PC-9 (cell line): ENCODE measurements around the gene CYB5B. TPM values are rescaled to one million over a fixed set of nuclear protein-coding genes. Genes with fewer than 3 reads are reported as not detected.
A peak's percentile ranks its signal among the peaks of the same experiment; 100 is the strongest.

Experiments
- BruUV-seq: library from RNA; stranded (reverse); fragments of 400-500 nt; replicated peaks from 2 replicates; lab custom pipeline; 2021; lab: Mats Ljungman, UMichigan
- CTCF ChIA-PET: fragments of 300-600 bp; sonication (Branson Sonifier 250); formaldehyde crosslinking; loops from one replicate; lab custom pipeline; 2022; ENCODE audit warnings: antibody characterized with exemption; lab: Charles Lee
- POLR2A ChIA-PET: fragments of 300-600 bp; sonication (Branson Sonifier 250); formaldehyde crosslinking; loops from one replicate; lab custom pipeline; 2022; ENCODE audit warnings: antibody characterized with exemption; ENCODE audit not compliant: unreplicated experiment; lab: Charles Lee
- DNase-seq, 2 experiments: peaks; one replicate each; pipeline versions ENCODE4 v3.0.0 to v3.0.0-alpha.2; 2015 to 2022; ENCODE audit warnings: mixed read lengths in 1 of 2
- H2AFZ ChIP-seq: fragments of 200-600 bp; sonication (generic); 2 replicates; pipeline ENCODE4 v1.8.1; 2017; ENCODE audit warnings: antibody characterized with exemption
- H3F3A ChIP-seq: fragments of 200-600 bp; sonication (generic); 2 replicates; pipeline ENCODE4 v1.8.1; 2017; ENCODE audit warnings: antibody characterized with exemption, mild to moderate bottlenecking, low read depth; ENCODE audit not compliant: insufficient read depth
- H3K27ac ChIP-seq: fragments of 200-600 bp; sonication (generic); 2 replicates; pipeline ENCODE4 v1.6.1; 2016; ENCODE audit warnings: mixed run types
- H3K27me3 ChIP-seq: fragments of 200-600 bp; sonication (generic); 2 replicates; pipeline ENCODE4 v1.6.1; 2016; ENCODE audit warnings: low read depth, mixed run types; ENCODE audit not compliant: insufficient read depth
- H3K36me3 ChIP-seq: fragments of 200-600 bp; sonication (generic); 2 replicates; pipeline ENCODE4 v1.6.1; 2016; ENCODE audit warnings: low read depth, mixed run types
- H3K4me1 ChIP-seq: fragments of 200-600 bp; sonication (generic); replicated peaks from 2 replicates; pipeline ENCODE4 v1.6.1; 2016; ENCODE audit warnings: mixed run types; ENCODE audit not compliant: insufficient read depth
- H3K4me2 ChIP-seq: fragments of 200-600 bp; sonication (generic); 2 replicates; pipeline ENCODE4 v1.6.1; 2017; ENCODE audit warnings: mixed run types
- H3K4me3 ChIP-seq: fragments of 200-600 bp; sonication (generic); 2 replicates; pipeline ENCODE4 v1.6.1; 2016; ENCODE audit warnings: mixed run types
- H3K79me2 ChIP-seq: fragments of 200-600 bp; sonication (generic); 2 replicates; pipeline ENCODE4 v1.6.1; 2017; ENCODE audit warnings: low read depth, mixed run types
- H3K9me2 ChIP-seq: fragments of 200-600 bp; sonication (generic); 2 replicates; pipeline ENCODE4 v1.8.1; 2017; ENCODE audit warnings: mild to moderate bottlenecking; ENCODE audit not compliant: insufficient read depth
- H3K9me3 ChIP-seq: fragments of 200-600 bp; sonication (generic); 2 replicates; pipeline ENCODE4 v1.8.1; 2016; ENCODE audit warnings: low read depth; ENCODE audit not compliant: insufficient read depth
- H4K20me1 ChIP-seq: fragments of 200-600 bp; sonication (generic); 2 replicates; pipeline ENCODE4 v1.8.1; 2017; ENCODE audit not compliant: insufficient read depth
- CTCF ChIP-seq: fragments of 200-600 bp; sonication (generic); conservative IDR thresholded peaks from 2 replicates; pipeline ENCODE4 v1.6.1; 2017; ENCODE audit warnings: mixed run types, antibody characterized with exemption, mild to moderate bottlenecking, moderate library complexity
- EZH2 ChIP-seq: fragments of 200-600 bp; sonication (generic); IDR thresholded peaks from 2 replicates; pipeline ENCODE4 v1.8.0; 2017; ENCODE audit warnings: antibody characterized with exemption, low read depth
- intact Hi-C: fragments of 100-400 bp; cut with micrococcal nuclease; formaldehyde crosslinking; loops from one replicate; pipeline ENCODE4 v1.10.0; 2022; ENCODE audit not compliant: unreplicated experiment
- total RNA-seq: library from RNA; stranded (reverse); gene quantifications from 2 replicates; pipeline ENCODE4 v1.2.3, GENCODE V29; 2021

Gene CYB5B
- total RNA-seq, 1 experiment from 2014 or later: 29.3 TPM

GRCh38 chr16:69451166-69451565 lies 26.7 kb downstream of the CYB5B start:
- Histone ChIP-seq H3K9me3 (no peaks in the 10 kb centered on the region), H3K27ac (peak overlapping the region; percentile 24; the same call in 1 of the 2 replicates), H3K79me2 (peaks cover 38% of the 10 kb centered on the region), H3K4me1 (no peaks in the 10 kb centered on the region; the same call in 1 of the 2 replicates), H3K9me2 (no peaks in the 10 kb centered on the region), H3F3A (peaks cover 74% of the 10 kb centered on the region), H4K20me1 (peaks cover 13% of the 10 kb centered on the region; the same call in 1 of the 2 replicates), H3K36me3 (peaks cover 45% of the 10 kb centered on the region), H2AFZ (no peak overlapping the region), H3K4me3 (no peak overlapping the region), H3K27me3 (no peaks in the 10 kb centered on the region), H3K4me2 (no peak overlapping the region)
- BruUV-seq: no TSS peak
- no peak for TF ChIP-seq CTCF
- no peak for TF ChIP-seq EZH2
- DNase-seq: no peak
- intact Hi-C loops: no loop called here
- POLR2A ChIA-PET: no interaction called here
- CTCF ChIA-PET: no interaction called here

GRCh38 chr16:69453936-69454335 lies 29.5 kb downstream of the CYB5B start:
- Histone ChIP-seq H2AFZ (no peak overlapping the region), H3K27me3 (no peaks in the 10 kb centered on the region), H3K79me2 (peaks cover 19% of the 10 kb centered on the region), H3K9me3 (no peaks in the 10 kb centered on the region), H3K4me2 (no peak overlapping the region), H3K4me3 (no peak overlapping the region), H3K4me1 (no peaks in the 10 kb centered on the region), H3F3A (peaks cover 64% of the 10 kb centered on the region), H3K36me3 (peaks cover 39% of the 10 kb centered on the region), H3K9me2 (no peaks in the 10 kb centered on the region), H4K20me1 (0 out of 2 replicates have a peak, but pooled peaks cover 5% of the 10 kb centered on the region), H3K27ac (peak overlapping the region; percentile 27; the same call in 1 of the 2 replicates)
- TF ChIP-seq EZH2 (no peak), CTCF (no peak)
- BruUV-seq: no TSS peak
- POLR2A ChIA-PET: no interaction called here
- DNase-seq: no peak
- CTCF ChIA-PET: no interaction called here
- intact Hi-C loops: no loop called here

- no peaks in the 10 kb centered on the region for H3K4me1 ChIP-seq
These were observed 39.5 kb downstream of the CYB5B start for GRCh38 chr16:69463876-69464275.

More at GRCh38 chr16:69463876-69464275, 39.5 kb downstream of the CYB5B start:
- H3K27me3 ChIP-seq: no peaks in the 10 kb centered on the region
- H3K4me2 ChIP-seq: no peak overlapping the region
- H3K79me2 ChIP-seq: 0 out of 2 replicates have a peak, but pooled peaks cover 5% of the 10 kb centered on the region
- H2AFZ ChIP-seq: no peak overlapping the region
- no peaks in the 10 kb centered on the region for H3K9me2 ChIP-seq
- POLR2A ChIA-PET: no interaction called here
- H3K27ac ChIP-seq: no peak overlapping the region
- BruUV-seq: no TSS peak
- H3F3A ChIP-seq: 0 out of 2 replicates have a peak, but pooled peaks cover 11% of the 10 kb centered on the region
- no peaks in the 10 kb centered on the region for H3K9me3 ChIP-seq
- TF ChIP-seq CTCF (no peak), EZH2 (no peak)
- no peaks in the 10 kb centered on the region for H4K20me1 ChIP-seq
- intact Hi-C loops: no loop called here
- CTCF ChIA-PET: no interaction called here
- peaks cover 20% of the 10 kb centered on the region for H3K36me3 ChIP-seq
- no peak for DNase-seq
- no peak overlapping the region for H3K4me3 ChIP-seq
